HG03354 (cell line): ENCODE results near the gene MIPEP.
"Not testable (repeated sequence)": the region's sequence is repeated elsewhere in the genome, so short reads cannot be mapped to it uniquely, and the experiment has no call there.

Source experiments
- ATAC-seq: cut with Tn5 transposase; IDR thresholded peaks from one replicate; pipeline ENCODE4 v1.9.1; 2021; ENCODE audit warnings: mild to moderate bottlenecking; ENCODE audit not compliant: unreplicated experiment, poor library complexity, severe bottlenecking

MIPEP gene

DNA sequence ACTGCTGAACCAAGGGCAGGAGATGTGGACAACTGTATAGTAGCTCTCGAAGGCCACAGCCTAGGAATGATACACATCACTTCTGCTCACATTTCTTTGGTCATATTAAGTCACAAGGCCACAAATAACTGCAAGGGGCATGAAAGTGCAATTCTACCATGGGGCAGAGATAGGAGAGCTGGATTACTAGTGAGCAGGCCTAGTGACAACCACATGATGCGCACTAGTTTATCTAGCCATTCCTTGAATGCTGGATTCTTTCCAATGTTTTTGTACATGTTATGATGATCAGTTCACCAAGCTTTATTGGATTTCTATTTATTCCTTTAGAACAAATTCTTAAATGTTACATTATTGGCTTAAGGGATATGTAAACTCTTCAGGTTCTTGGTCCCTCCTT is 100.7 kb downstream of the MIPEP start:
- no peak for ATAC-seq

DNA sequence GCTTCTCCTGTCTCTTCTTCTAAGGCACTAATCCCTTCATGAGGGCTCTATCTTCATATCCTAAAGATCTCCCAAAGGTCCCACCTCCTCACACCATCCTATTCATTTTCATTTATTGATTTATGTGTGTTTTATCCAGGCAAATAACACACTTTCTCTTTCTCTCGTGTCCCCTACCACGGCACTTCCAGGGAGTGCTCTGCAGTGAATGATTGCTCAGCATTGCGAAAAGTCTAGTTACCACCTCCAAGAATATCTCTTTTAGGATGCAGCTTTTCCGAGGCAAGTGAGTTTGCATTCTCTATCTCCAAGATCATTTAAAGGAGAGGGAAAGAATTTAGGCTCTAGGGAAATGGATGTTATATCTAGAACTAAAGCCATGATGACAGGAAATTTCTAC is 101.7 kb downstream of the MIPEP start:
- ATAC-seq: no peak

DNA sequence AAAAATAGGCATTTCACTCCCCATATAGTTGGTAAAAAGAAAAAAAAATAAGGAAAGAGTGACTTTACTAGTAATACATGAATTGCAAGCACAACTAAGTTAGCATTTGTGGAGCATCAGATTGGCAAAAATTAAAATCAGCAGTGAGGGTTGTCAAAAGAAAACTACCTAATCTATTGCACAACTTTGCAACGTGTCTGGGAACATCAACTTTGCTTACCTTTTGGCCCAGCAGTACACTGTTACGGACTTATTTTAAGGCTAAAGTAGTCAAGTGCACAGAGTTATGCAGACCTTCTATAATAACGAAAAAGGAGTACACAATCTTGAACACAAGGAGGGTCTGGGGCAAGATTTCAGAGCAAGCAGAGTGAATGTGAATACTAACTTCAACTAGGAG is 102.6 kb downstream of the MIPEP start:
- ATAC-seq: no peak

DNA sequence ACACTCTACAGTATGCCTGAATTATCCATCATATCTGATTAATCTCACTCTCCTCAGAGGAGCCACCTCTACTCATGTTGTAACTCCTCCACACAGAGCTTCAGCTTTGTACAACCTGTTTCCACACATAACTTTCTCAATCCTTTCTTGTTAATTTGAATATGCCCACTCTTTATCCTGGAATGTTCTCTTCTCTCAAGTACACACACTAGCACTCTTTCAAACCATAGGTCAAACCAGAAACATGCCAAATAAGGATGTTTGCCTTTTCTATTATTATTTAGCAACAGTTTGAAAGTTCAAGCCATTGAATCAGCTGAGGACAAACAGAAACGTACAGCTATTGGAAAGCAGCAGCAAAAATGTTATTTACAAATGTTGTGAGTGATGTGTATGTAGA is 110.3 kb downstream of the MIPEP start:
- ATAC-seq: no peak

DNA sequence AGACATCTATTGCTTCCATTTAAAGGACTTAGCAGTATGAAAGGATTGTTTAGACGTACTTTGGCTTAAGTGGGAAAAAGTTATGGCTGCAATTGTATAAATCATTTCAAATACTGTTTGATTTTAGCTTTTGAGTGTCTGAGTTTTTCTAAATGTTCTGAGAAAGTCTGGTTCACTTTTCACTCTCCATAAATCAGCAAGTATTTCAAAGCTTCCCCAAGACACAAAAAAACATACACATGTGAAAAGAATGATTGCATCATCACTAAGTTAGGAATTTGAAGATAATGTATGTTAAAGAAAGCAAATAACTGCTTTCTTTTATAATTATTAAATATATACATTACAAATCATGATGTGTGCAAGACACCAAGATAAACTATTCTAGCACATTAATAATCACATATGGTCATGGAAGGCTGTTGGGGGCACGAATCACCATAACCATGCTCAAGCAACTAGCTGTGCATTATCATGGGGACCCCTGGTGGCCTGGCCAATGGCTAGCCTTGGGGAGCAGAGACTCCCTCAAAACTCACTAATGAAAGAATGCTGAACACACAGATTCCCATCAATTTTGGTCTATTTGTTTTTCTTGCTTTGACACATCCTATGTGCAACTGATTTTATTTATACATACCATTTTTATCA is 111.1 kb downstream of the MIPEP start:
- no peak for ATAC-seq

DNA sequence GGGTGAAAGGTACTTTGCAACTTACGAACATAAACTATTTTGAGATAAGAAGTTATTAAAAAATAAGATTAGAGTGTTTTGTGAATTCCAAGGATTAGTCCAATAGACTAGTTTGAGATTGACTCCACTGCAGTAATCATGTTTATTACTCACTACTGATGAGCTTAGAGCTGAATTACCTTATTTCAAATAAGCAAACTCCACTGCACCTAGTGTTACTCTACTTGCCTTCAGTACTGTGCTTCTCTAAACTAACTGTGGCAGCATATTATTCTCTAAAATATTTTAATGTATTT is 111.7 kb downstream of the MIPEP start:
- peak; percentile 30 for ATAC-seq

DNA sequence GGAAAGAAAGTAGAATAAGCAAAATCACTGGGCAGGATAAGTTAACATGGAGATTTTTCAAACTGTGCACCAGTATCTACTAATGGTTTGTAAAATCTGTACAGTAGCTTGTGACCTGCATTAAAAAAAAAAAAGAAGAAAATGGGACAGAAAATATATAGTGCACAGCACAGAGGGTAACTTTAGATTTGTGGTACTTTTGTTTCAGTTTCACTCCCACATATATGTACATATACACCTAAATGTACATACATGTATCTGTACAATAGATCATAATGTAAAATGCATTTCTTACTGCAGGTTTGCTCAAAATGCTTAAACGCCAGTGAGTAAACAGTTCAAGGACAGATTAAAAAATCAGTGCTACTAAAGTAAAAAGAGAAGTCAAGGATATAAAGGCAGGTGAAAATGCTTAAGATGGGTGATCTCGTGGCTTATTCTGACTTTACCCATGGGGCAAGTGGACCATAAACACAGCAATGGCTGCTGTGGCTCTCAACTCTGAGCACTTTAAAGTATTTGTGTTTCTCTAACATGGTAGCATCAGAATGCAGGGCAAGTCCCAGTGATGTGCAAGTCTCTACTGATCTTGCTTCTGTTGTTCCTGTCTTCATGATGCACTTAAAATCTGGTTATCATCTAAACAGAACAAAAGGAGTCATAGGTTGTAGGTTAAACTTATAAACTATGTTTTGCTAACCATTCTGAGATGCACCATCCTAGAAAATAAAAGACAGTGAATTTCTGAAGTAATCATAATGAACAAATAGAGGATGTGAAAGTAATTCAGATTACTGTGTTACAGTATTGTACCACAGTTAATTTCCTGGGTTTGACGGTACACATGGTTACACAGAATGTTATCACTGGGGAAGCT is 112.3 kb downstream of the MIPEP start:
- peak; percentile 98 for ATAC-seq

DNA sequence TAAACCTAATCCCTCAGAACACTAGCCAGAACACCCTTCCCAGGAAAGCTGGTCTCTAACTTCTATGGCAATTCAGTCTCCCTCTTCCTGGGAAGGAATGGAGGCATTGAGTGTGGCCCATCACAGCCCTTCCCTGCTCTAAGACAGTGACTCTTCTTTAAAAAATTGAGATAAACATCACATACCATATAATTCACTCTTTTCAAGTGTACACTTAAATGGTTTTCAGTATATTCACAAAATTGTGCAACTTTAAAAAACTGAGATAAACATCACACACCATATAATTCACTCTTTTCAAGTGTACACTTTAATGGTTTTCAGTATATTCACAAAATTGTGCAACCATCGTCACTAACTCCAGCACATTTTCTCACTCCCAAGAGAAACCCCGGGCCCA is 116.5 kb downstream of the MIPEP start:
- no peak for ATAC-seq

DNA sequence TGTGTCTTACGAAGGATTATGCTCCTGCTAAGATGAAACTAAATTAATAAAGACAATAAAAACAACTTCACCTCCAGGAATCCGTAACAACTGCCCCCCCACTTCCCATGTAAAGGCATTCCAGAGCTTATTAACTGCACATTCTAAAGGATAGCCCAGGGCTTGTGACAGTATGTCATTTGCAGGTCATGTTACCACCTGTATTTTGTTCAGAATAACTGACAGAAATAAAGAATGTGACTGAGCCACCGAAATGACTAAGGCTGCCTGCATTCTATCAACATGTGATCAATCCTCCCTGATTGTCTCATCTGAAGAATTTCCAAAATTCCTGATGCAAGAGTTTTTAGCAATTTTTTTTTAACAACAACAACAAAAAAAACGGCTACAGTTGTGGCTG is 117.2 kb downstream of the MIPEP start:
- no peak for ATAC-seq

DNA sequence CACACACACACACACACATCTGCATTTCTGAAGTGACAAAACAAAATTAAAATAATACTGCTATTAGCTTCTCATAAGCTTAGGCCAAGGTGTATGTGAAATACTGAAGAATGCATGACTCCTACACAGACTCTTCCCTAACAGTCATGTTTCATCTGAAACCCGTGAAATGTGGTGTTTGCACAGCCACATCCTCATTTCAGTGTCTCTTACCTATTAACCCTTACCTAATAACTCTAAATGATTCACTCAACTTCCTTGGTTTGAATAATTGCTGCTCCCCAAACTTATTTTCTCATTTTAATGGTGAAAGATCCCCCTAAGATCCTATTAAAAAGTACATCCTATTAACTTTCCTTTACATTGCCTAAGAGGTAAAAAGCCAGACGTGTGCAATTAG is 117.6 kb downstream of the MIPEP start:
- peak; percentile 98 for ATAC-seq

DNA sequence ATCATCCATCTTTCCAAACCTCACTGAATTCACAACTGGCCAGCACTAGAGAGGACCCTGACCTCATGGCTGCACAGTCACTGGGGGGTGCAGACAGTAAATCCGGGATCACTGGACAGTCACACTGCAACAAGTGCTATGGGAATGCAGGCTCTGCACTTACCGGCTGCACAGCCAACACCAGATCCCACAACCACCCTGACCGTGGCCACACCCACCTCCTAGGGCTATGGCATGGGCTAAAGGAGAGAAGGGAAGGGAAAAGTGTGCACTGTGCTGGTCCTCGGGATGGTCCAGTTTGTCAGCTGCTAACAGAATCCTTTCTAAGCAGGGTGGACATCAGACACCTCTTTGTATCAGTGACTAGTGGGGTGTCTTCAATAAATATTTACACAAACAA is 118.2 kb downstream of the MIPEP start:
- ATAC-seq: no peak

DNA sequence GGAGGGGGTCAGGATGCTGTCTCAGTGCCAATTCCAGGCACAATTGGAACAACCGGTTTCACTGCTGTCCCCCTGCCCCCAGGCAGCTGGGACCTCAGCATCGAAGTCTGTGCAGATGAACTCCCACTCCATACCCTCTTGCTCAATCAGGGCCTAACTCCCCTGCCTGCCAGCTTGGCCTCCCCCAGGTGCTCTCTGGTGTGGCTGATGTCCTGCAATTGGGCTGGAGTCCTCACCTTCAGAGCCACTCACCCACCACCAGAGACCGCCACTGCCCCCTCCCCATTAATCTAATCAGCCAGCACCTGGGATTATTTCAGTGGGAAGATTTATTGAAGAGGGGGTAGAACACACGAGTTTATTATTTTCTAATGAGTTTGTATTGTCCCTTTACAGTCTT is 118.8 kb downstream of the MIPEP start:
- ATAC-seq: no peak

DNA sequence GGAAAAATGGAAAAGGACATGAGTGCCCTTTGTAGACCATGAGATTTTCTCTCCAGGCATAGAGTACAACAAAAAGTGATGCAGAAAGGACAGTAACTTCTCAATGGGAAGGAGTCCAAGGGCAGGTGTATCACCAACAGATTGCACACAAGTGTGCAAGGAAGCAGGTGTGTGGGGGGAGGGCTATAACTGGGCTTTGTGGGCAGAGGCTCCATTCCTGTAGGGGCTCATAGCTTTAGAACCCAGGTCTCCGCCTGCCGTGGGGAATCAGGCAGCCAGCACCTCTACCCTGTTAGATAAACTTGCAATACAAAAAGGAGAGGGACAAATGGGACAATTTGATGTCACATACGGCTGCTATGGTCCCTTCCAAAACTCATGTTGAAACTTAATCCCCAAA is 119.8 kb downstream of the MIPEP start:
- no peak for ATAC-seq

DNA sequence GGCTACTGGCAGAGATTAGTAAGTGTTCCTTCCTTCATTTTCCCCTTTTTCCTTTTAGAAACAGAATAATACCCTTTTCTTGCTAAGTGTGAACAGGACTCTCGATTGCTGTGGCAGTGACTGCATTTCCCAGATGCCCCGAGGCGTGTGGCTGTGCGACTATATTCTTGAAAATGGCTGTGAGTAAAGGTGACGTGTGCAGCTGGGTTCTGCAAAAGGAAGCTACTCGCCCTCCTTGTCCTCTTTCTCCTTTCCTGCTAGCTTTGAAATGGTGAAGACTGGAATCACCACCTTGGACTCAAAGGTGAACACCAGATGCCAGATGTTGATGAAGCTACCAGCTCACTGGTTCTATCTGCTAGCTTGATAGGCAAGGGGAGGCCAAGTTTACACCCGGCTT is 121.4 kb downstream of the MIPEP start:
- ATAC-seq: no peak

DNA sequence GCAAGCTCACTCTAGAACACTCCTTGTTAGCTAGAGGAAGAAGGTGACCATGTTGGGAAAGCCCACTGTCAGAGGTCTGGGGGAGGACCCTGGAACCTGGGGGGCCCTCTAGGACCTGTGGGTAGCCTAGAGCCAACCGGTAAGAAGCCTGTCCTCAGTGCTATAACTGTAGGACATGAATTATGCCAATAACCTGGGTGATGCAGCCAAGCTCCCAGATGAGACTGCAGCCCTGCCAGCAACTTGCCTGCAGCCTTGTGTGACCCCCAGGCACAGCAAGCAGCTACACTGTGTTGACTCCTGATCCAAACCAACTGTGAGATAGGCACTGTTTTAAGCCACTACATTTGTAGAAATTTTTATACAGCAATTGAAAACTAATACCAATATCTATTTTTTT is 122.3 kb downstream of the MIPEP start:
- ATAC-seq: no peak

DNA sequence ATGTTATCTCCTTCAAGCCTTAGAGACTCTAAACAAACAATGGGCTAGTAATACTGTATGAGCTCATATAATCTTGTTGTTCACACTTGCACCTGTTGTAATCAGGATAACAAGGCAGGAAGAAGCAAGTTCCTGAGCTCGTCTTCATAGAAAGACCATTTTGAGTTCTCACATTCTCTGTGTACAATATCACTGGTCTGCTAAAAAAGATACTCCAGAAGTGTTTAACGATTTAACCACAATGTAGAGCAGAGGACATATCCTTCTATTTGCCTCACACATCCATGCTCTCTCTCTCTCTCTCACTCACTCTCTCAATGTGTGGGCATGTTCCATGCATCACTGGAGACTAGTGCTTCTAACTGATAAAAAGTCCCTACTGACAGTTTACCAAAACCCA is 122.9 kb downstream of the MIPEP start:
- ATAC-seq: no peak

DNA sequence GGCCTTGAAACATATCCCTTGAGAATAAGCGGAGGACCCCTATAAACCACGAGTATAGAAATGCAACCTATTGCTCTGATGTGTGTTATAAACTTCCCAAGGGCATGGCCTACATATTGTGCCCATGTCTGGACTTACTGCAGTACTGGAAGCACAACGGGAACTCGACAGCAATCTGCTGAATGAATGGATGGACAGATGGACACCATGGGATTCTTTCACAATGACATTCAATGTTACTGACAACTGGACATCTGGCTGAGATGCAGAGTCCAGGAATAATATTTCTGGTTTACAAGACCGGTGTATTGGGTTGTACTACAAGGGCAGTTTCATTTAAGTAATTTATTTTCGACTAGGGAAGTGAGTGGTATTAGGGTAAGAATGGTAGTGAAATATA is 123.7 kb downstream of the MIPEP start:
- no peak for ATAC-seq

DNA sequence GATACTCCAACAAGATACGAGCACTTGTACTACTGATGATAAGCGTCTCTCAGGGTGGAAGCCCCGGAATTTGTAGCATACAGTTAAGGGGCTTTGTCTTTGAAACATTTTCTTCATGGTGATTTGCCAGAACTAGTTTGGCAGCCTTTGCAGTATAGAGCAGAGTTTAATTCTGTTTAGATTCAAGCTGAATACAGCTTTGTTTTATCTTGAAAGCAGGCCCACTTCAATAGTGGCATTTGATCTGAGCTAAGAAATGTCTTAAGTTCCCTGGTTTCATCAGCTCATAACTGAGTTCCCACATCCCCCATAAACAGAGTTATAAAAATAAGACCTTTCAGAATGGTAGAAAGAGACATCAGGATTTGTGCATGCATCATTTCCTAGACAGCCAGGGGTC is 125.9 kb downstream of the MIPEP start:
- ATAC-seq: no peak

DNA sequence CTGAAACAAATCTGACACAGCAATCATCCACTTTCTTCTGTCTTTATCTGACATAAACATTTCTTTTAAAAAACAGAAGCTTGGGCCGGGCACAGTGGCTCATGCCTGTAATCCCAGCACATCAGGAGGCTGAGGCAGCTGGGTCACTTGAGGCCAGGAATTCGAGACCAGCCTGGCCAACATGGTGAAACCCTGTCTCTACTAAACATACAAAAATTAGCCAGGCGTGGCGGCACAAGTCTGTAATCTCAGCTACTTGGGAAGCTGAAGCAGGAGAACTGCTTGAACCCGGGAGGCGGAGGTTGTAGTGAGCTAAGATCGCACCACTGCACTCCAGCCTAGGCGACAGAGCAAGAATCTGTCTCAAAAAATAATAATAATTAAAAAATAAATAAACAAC is 127.4 kb downstream of the MIPEP start:
- not testable (repeated sequence) for ATAC-seq

DNA sequence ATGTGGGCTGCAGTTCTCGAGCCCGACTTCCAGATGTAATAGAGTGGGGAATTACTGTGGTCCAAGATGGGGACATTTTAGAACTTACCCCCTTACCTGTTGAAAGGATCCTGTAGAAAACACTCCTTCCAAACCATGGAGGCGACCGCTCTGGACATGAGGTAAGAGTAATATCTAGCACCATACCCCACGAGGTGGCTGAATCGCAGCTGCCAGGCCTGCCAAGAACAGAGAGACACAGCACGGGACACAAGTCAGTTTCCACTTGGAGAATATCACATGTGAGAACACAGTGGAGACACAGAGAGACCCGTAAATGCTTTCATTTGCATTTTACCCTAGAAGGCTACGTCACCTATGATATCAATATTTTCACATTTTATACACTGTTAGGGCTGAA is 129.2 kb downstream of the MIPEP start:
- no peak for ATAC-seq

DNA sequence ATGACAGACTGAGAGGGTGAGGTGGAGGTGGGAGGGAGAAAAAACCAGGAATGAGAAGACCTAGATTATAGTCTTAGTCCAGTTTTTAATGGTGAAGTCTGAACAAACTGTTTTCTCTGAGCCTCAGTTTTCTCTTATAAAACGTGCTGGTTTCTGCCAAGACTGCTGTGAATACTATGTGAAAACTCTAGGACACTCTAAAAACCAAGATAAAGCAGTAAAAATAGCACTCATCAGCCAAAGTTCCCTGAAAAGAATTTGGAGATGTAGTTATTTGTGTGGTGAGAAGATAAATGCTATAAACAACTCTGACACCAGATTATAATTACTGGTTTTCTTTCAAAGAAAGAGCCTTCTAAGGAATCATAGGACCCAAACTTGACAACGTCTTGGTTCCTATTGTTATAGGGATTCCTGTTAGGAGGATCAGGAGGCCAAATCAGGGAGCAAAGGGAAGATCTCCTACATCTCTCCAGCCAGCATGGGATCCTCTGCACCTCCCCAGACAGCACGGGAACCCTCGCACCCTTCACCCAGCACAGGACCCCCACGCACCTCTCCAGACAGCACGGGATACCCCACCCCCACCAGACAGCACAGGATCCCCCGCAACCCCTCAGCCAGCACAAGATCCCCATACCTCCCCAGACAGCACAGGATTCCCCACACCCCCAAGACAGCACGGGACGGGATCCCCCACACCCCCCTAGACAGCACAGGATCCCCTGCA is 130.2 kb downstream of the MIPEP start:
- no peak for ATAC-seq
